Measurements from ENCODE around the gene NHSL2.

Gene NHSL2

GRCh38 chrX:71930298-71930697 is 19.7 kb downstream of the NHSL2 start:
- H3K4me3 ChIP-seq (ENCODE audit: low read length) = no peak overlapping the region
- no peaks in the 10 kb centered on the region for H3K9me3 ChIP-seq (ENCODE audit: insufficient read depth, low read length)

GRCh38 chrX:71935476-71935875 is 24.8 kb downstream of the NHSL2 start:
- H3K79me2 ChIP-seq (ENCODE audit: low read length) = no peaks in the 10 kb centered on the region
- H3K4me3 ChIP-seq (ENCODE audit: low read length) = no peak overlapping the region
- no peak for TF ChIP-seq EZH2phosphoT487 (IDR thresholded peaks at IDR 0.05; ENCODE audit: low read depth)
- TF ChIP-seq CTCF (IDR thresholded peaks at IDR 0.05; ENCODE audit: low read depth, low read length) = no peak
- no peak overlapping the region for H3K9ac ChIP-seq (ENCODE audit: low read length)
- H3K4me1 ChIP-seq (ENCODE audit: low read length) = no peaks in the 10 kb centered on the region
- no peaks in the 10 kb centered on the region for H3K27me3 ChIP-seq (ENCODE audit: low read depth, low read length)
- H3K9me3 ChIP-seq (ENCODE audit: insufficient read depth, low read length) = no peaks in the 10 kb centered on the region
- no peak overlapping the region for H3K27ac ChIP-seq (ENCODE audit: low read length)
- no peak overlapping the region for H3K4me2 ChIP-seq (ENCODE audit: low read length)
- H2AFZ ChIP-seq (ENCODE audit: low read depth, low read length) = no peak overlapping the region
- no peaks in the 10 kb centered on the region for H3K36me3 ChIP-seq (replicated peaks; ENCODE audit: low read depth, low read length)
- no peaks in the 10 kb centered on the region for H4K20me1 ChIP-seq (ENCODE audit: insufficient read depth, low read length)

More at GRCh38 chrX:71930298-71930697, 19.7 kb downstream of the NHSL2 start:
- Histone ChIP-seq H3K27ac (ENCODE audit: low read length) (no peak overlapping the region), H3K4me2 (ENCODE audit: low read length) (no peak overlapping the region), H3K9ac (ENCODE audit: low read length) (no peak overlapping the region), H2AFZ (ENCODE audit: low read depth, low read length) (no peak overlapping the region), H3K36me3 (replicated peaks; ENCODE audit: low read depth, low read length) (no peaks in the 10 kb centered on the region), H3K27me3 (ENCODE audit: low read depth, low read length) (no peaks in the 10 kb centered on the region), H3K4me1 (ENCODE audit: low read length) (peaks cover 8% of the 10 kb centered on the region), H4K20me1 (ENCODE audit: insufficient read depth, low read length) (no peaks in the 10 kb centered on the region), H3K79me2 (ENCODE audit: low read length) (no peaks in the 10 kb centered on the region)
- no peak for TF ChIP-seq EZH2phosphoT487 (IDR thresholded peaks at IDR 0.05; ENCODE audit: low read depth)
- TF ChIP-seq CTCF (IDR thresholded peaks at IDR 0.05; ENCODE audit: low read depth, low read length) = no peak

- Histone ChIP-seq H3K27ac (ENCODE audit: low read length) (no peak overlapping the region), H3K4me2 (ENCODE audit: low read length) (no peak overlapping the region), H3K9ac (ENCODE audit: low read length) (no peak overlapping the region), H3K36me3 (replicated peaks; ENCODE audit: low read depth, low read length) (no peaks in the 10 kb centered on the region), H3K79me2 (ENCODE audit: low read length) (no peaks in the 10 kb centered on the region), H3K4me1 (ENCODE audit: low read length) (no peaks in the 10 kb centered on the region), H3K27me3 (ENCODE audit: low read depth, low read length) (no peaks in the 10 kb centered on the region), H3K4me3 (ENCODE audit: low read length) (no peak overlapping the region), H2AFZ (ENCODE audit: low read depth, low read length) (no peak overlapping the region), H4K20me1 (ENCODE audit: insufficient read depth, low read length) (no peaks in the 10 kb centered on the region), H3K9me3 (ENCODE audit: insufficient read depth, low read length) (no peaks in the 10 kb centered on the region)
- no peak for TF ChIP-seq EZH2phosphoT487 (IDR thresholded peaks at IDR 0.05; ENCODE audit: low read depth)
- no peak for TF ChIP-seq CTCF (IDR thresholded peaks at IDR 0.05; ENCODE audit: low read depth, low read length)
These were observed 26.0 kb downstream of the NHSL2 start for GRCh38 chrX:71936632-71937031.

GRCh38 chrX:71938371-71938770 is 27.7 kb downstream of the NHSL2 start:
- Histone ChIP-seq H3K4me3 (ENCODE audit: low read length) (no peak overlapping the region), H3K9me3 (ENCODE audit: insufficient read depth, low read length) (no peaks in the 10 kb centered on the region), H3K4me2 (ENCODE audit: low read length) (no peak overlapping the region), H3K27ac (ENCODE audit: low read length) (no peak overlapping the region), H3K79me2 (ENCODE audit: low read length) (no peaks in the 10 kb centered on the region), H3K4me1 (ENCODE audit: low read length) (no peaks in the 10 kb centered on the region), H3K36me3 (replicated peaks; ENCODE audit: low read depth, low read length) (no peaks in the 10 kb centered on the region), H4K20me1 (ENCODE audit: insufficient read depth, low read length) (no peaks in the 10 kb centered on the region), H3K27me3 (ENCODE audit: low read depth, low read length) (peaks cover 3% of the 10 kb centered on the region; the same call in 1 of the 2 replicates), H3K9ac (ENCODE audit: low read length) (no peak overlapping the region), H2AFZ (ENCODE audit: low read depth, low read length) (no peak overlapping the region)
- TF ChIP-seq CTCF (IDR thresholded peaks at IDR 0.05; ENCODE audit: low read depth, low read length) (no peak), EZH2phosphoT487 (IDR thresholded peaks at IDR 0.05; ENCODE audit: low read depth) (no peak)
